ENCODE data around the gene SMAP2. TPM values are rescaled to one million over a fixed set of nuclear protein-coding genes. Genes with fewer than 3 reads are reported as not detected.

SMAP2 gene
- total RNA-seq, 2 experiments from 2014 or later = 172 to 173 TPM

DNA sequence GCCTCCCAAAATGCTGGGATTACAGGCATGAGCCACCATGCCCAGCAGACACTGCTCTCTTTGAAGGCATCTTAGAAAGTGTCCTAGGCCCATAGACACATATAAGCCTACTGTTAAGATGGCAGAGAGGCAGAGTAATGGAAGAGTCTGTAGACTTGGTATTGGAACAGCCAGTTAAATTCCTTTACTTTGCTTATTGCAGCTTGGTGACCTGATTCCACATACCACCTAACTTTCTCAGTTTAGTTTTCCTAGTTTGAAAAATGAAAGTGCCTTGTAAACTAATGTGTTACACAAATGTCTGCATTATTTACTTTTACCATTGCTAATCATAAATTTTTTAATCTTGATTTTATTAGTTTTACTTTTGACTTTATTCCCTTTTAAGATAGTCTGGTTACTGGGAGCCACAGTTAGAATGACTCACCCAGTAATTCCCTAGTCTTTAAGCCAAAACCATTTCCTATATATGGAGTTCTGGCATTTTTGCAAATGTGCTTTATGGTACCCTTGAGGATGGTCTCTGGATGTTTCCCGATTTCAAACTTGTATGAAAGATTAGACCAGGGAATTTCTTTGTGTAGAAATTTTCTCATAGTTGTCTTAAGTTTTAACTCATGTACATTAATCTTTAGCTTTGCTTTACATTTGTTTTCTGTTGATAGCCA lies 6.4 kb downstream of the SMAP2 start:
- peaks cover 88% of the 10 kb centered on the region for H3K4me1 Mint-ChIP-seq
- peak overlapping the region; percentile 34 for H3K4me3 Mint-ChIP-seq
- peak overlapping the region; percentile 99 for H3K27ac Mint-ChIP-seq
- ChIA-PET POLR2A (interaction anchor here (1.2 to 28.4 kb wide), 4 partner anchors 2 to 39 kb away, joined by 5 to 997 read pairs (median 546); partner anchors contain the start of gene SMAP2), CTCF (interaction anchor here (0.9 kb wide), 1 partner anchor 25 kb away, joined by 3 read pairs; no protein-coding TSS in a partner anchor)
- no peak for DNase-seq
- no peaks in the 10 kb centered on the region for H3K9me3 Mint-ChIP-seq
- H3K27me3 Mint-ChIP-seq = no peaks in the 10 kb centered on the region
- H3K36me3 Mint-ChIP-seq (ENCODE audit: low read depth) = peaks cover 61% of the 10 kb centered on the region

DNA sequence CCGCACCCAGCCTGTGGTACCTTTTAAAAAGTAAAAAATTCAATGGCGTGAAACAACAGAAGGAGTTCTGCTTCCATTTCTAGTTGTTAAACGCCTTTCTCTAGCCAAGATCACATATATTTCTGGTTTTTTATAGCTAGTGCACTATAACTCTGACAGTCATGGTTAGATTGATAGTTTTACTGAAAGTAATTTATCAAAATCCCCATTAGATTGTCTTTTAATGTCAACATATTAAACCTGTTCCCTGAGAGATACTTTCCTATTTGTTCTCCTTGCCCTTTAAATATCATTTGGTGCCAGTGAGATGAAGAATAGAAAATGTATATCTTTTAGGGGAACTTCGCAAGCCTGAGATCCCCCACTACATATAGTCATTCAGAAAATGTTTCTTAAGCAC lies 7.3 kb downstream of the SMAP2 start:
- H3K4me3 Mint-ChIP-seq = peak overlapping the region; percentile 70
- H3K36me3 Mint-ChIP-seq (ENCODE audit: low read depth) = peaks cover 61% of the 10 kb centered on the region
- H3K4me1 Mint-ChIP-seq = peaks cover 93% of the 10 kb centered on the region
- H3K27ac Mint-ChIP-seq = peak overlapping the region; percentile 99
- ChIA-PET POLR2A (interaction anchor here (7.7 to 28.4 kb wide), 3 partner anchors 1 to 39 kb away, joined by 96 to 997 read pairs (median 997); partner anchors contain the start of gene SMAP2), CTCF (interaction anchor here (0.9 to 1.5 kb wide), 5 partner anchors 24 to 228 kb away, joined by 3 to 10 read pairs (median 3); no protein-coding TSS in a partner anchor)
- no peak for DNase-seq
- no peaks in the 10 kb centered on the region for H3K9me3 Mint-ChIP-seq
- H3K27me3 Mint-ChIP-seq = no peaks in the 10 kb centered on the region

DNA sequence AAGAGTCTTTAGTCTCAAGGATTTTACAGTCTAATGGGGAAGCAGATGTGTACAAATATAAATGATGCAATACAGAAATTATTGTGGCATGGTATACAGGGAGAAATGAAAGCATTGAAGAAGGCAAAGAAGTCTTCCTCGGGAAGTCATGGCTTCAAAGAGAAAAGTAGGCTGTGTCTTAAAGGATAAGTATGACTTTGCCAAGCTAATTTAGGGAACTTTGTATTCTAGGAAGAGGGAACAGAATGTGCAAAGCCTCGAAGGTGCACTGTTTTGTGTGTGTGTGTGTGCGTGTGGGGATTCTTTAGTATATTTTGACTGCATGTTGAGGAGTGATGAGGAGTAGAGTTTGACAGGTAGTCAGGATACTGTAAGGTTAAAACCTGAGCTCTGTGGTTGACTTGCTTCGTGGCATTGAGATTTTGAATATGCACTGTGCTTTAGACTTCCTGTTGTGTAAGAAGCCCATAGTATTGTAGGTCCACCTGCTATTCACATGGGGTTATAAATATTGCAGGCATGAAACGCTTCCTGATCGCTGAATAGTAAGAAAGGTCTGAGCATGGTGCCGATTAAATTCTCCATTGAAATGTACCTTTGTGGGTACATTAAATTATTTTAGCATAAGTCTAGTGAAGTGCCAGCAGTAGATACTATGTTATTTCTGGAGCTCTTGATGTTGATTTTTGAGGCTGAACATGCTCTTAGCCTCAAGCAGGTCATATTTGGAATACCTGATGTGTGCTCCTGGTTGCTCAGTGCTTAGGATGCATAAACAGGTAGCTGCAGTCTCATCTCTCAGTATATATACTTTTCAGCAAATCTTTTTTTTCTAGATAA lies 8.0 kb downstream of the SMAP2 start:
- Mint-ChIP-seq H3K27me3 (no peaks in the 10 kb centered on the region), H3K4me1 (peaks cover 93% of the 10 kb centered on the region), H3K36me3 (ENCODE audit: low read depth) (peaks cover 61% of the 10 kb centered on the region), H3K4me3 (peak overlapping the region; percentile 70), H3K9me3 (no peaks in the 10 kb centered on the region), H3K27ac (peak overlapping the region; percentile 99)
- peak; percentile 46 for DNase-seq
- ChIA-PET POLR2A (interaction anchor here (0.9 to 28.4 kb wide), 5 partner anchors 0 to 341 kb away, joined by 3 to 997 read pairs (median 96); partner anchors contain the start of genes CAP1 and SMAP2), CTCF (interaction anchor here (1.1 to 5.7 kb wide), 6 partner anchors 8 to 229 kb away, joined by 3 to 48 read pairs (median 7); partner anchors contain the start of gene SMAP2)

DNA sequence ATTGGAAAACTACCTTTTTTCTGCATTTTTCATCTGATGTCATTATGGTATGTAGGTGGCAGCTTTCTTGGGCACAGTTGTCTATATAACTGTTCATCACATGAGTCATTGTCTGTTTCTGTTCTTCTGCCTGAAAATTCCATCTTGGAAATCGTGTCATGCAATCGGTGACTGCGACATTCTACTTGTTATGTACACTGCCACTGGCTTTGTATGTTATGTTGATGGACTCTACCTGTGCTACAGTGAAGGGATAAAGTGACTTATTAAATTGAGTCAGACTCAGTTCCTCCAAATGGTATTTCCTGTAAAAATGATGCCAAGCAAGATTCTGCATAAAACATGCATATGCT lies 8.6 kb downstream of the SMAP2 start:
- H3K27ac Mint-ChIP-seq = peak overlapping the region; percentile 99
- peaks cover 92% of the 10 kb centered on the region for H3K4me1 Mint-ChIP-seq
- no peaks in the 10 kb centered on the region for H3K9me3 Mint-ChIP-seq
- CTCF ChIA-PET = interaction anchor here (1.3 to 5.7 kb wide), 5 partner anchors 9 to 230 kb away, joined by 3 to 48 read pairs (median 9); partner anchors contain the start of gene SMAP2
- H3K36me3 Mint-ChIP-seq (ENCODE audit: low read depth) = peaks cover 57% of the 10 kb centered on the region
- POLR2A ChIA-PET = interaction anchor here (0.9 to 28.4 kb wide), 5 partner anchors 0 to 342 kb away, joined by 3 to 997 read pairs (median 96); partner anchors contain the start of genes CAP1 and SMAP2
- DNase-seq = no peak
- no peaks in the 10 kb centered on the region for H3K27me3 Mint-ChIP-seq
- H3K4me3 Mint-ChIP-seq = peak overlapping the region; percentile 70

DNA sequence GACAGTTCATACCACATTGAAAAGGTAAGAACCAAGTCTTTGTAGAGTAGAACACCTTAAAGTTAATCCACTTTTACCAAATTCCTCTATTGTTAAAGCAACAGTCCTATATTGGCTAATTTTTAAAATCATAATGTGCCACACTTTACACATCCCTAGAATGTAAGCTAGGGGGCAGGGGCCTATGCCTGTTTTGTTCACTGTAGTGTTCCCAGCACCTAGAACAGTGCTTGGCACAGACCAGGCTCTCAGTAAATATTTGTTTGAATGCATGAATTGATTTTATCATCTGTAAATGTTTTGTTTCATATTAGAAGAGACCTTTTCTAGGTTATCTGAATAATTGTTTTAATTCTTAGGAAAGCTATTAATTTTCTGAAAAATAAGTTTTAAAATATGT lies 9.1 kb downstream of the SMAP2 start:
- no peak for DNase-seq
- no peaks in the 10 kb centered on the region for H3K27me3 Mint-ChIP-seq
- H3K9me3 Mint-ChIP-seq = no peaks in the 10 kb centered on the region
- peak overlapping the region; percentile 99 for H3K27ac Mint-ChIP-seq
- ChIA-PET CTCF (interaction anchor here (2.0 to 5.7 kb wide), 3 partner anchors 9 to 21 kb away, joined by 9 to 48 read pairs (median 37); partner anchors contain the start of gene SMAP2), POLR2A (interaction anchor here (2.0 to 28.4 kb wide), 4 partner anchors 1 to 342 kb away, joined by 7 to 997 read pairs (median 546); partner anchors contain the start of genes CAP1 and SMAP2)
- peaks cover 52% of the 10 kb centered on the region for H3K36me3 Mint-ChIP-seq (ENCODE audit: low read depth)
- peaks cover 90% of the 10 kb centered on the region for H3K4me1 Mint-ChIP-seq
- H3K4me3 Mint-ChIP-seq = peak overlapping the region; percentile 70

DNA sequence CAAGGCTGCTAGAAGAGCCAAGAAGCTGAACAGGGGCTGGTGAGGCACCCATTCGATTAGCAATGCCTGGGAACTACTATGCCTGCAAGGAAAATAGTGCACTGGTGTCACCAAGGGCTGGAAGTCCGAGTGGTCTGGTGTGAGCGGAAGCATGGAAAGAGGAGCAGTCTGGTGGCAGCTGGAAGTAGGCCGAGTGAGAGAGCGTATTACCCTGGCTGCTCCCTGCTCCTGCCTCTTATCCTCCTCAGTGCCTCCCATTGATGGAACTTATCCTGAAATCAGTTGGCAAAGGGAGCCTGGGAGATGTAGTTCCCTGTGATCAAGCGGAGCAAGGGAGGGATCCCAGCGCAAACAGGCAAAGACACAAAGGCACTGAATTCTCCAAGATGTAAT lies 9.6 kb downstream of the SMAP2 start:
- no peaks in the 10 kb centered on the region for H3K27me3 Mint-ChIP-seq

DNA sequence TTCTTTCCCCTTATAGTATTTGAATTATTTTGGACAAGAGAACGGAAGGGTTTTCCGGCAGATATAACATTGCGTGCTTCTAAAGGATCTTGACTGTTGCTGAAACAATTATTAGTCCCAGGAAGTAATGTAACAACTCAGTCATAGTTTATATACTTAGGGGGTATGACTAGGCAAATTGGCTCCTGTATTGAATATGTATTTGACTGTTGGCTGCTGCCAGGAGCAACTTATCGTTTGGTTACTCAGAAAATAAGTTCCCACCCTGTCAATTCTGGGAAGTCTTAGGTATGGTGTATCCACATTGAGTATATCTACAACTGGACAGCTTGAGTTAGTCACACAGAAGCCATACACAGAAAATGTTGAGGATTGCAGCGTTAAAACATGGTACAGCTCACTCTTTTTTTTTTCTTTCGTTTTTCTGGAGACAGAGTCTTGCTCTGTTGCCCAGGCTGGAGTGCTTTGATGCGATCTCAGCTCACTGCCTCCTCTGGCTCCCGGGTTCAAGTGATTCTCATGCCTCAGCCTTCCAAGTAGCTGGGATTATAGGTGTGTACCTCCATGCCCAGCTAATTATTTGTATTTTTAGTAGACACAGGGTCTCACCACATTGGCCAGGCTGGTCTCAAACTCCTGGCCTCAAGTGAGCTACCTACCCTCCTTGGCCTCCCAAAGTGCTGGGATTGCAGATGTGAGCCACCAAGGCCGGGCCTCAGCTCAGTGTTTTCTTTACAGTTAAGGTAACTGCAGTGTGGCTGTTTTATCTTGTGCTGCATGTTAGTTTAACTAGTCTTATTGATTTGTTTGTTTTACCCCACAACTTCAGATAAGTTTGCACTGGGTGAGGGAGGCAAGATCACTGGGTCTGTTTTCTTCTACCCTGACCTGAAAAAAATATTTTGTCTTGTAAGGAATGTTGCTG lies 10.2 kb downstream of the SMAP2 start:
- H3K4me3 Mint-ChIP-seq = peak overlapping the region; percentile 70

More for the DNA sequence above, 9.6 kb downstream of the SMAP2 start:
- no peaks in the 10 kb centered on the region for H3K9me3 Mint-ChIP-seq
- peaks cover 88% of the 10 kb centered on the region for H3K4me1 Mint-ChIP-seq
- no peak for DNase-seq
- ChIA-PET CTCF (interaction anchor here (2.0 to 5.7 kb wide), 3 partner anchors 10 to 21 kb away, joined by 9 to 48 read pairs (median 37); partner anchors contain the start of gene SMAP2), POLR2A (interaction anchor here (2.0 to 28.4 kb wide), 5 partner anchors 1 to 343 kb away, joined by 7 to 997 read pairs (median 96); partner anchors contain the start of genes CAP1, RLF and SMAP2)
- peaks cover 51% of the 10 kb centered on the region for H3K36me3 Mint-ChIP-seq (ENCODE audit: low read depth)
- peak overlapping the region; percentile 70 for H3K4me3 Mint-ChIP-seq
- H3K27ac Mint-ChIP-seq = peak overlapping the region; percentile 99

DNA sequence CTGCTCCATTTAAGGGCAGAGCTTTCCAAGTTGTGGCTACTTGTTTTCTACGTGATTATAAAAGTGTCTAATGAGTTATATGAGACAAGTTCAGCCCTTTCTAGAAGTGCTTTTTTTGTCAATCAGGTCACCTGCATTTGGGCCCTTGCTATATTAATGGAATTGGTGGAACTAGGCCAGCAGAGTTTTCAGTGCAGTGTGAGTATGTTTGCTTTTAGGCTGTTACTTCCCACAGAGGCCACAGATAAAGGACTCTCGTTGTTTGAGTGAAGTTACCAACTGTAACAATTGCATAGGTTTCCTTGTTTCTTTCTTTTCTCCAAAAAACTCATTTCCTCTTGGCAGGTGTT lies 10.9 kb downstream of the SMAP2 start:
- POLR2A ChIA-PET = interaction anchor here (1.2 to 28.4 kb wide), 7 partner anchors 3 to 343 kb away, joined by 3 to 997 read pairs (median 38); partner anchors contain the start of genes CAP1, RLF and SMAP2
- H3K4me1 Mint-ChIP-seq = peaks cover 90% of the 10 kb centered on the region
- peaks cover 52% of the 10 kb centered on the region for H3K36me3 Mint-ChIP-seq (ENCODE audit: low read depth)
- peak overlapping the region; percentile 99 for H3K27ac Mint-ChIP-seq
- peak overlapping the region; percentile 70 for H3K4me3 Mint-ChIP-seq
- no peaks in the 10 kb centered on the region for H3K27me3 Mint-ChIP-seq
- CTCF ChIA-PET = interaction anchor here (0.8 to 5.7 kb wide), 5 partner anchors 11 to 69 kb away, joined by 3 to 48 read pairs (median 12); partner anchors contain the start of gene SMAP2
- DNase-seq = no peak
- H3K9me3 Mint-ChIP-seq = no peaks in the 10 kb centered on the region

More for the DNA sequence above, 10.2 kb downstream of the SMAP2 start:
- CTCF ChIA-PET = interaction anchor here (0.8 to 5.7 kb wide), 6 partner anchors 9 to 69 kb away, joined by 3 to 48 read pairs (median 9); partner anchors contain the start of gene SMAP2
- H3K4me1 Mint-ChIP-seq = peaks cover 88% of the 10 kb centered on the region
- H3K36me3 Mint-ChIP-seq (ENCODE audit: low read depth) = peaks cover 51% of the 10 kb centered on the region
- POLR2A ChIA-PET = interaction anchor here (1.2 to 28.4 kb wide), 6 partner anchors 2 to 343 kb away, joined by 5 to 997 read pairs (median 67); partner anchors contain the start of genes CAP1, RLF and SMAP2
- peak overlapping the region; percentile 99 for H3K27ac Mint-ChIP-seq
- no peak for DNase-seq
- no peaks in the 10 kb centered on the region for H3K9me3 Mint-ChIP-seq
- H3K27me3 Mint-ChIP-seq = no peaks in the 10 kb centered on the region

DNA sequence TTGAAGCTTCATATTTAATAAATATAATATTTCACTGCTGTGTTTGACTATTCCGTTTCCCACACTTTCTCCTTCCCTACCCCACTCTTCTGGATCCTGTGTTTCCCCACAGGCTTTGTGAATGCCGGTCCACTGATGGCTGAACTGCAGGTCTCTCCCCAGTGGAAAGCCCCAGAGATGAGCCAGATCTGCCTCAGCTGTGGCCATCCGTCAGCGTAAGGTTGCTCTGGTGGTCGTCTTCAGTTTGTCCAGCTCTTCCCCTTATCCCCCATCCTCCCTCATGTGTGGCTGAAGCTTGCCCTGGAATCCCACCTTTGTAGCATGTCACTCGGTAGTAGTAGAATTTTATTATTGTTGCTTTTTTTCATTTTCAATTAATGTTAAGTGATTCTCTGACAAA lies 11.4 kb downstream of the SMAP2 start:
- H3K27ac Mint-ChIP-seq = peak overlapping the region; percentile 99
- peak overlapping the region; percentile 70 for H3K4me3 Mint-ChIP-seq
- peaks cover 53% of the 10 kb centered on the region for H3K36me3 Mint-ChIP-seq (ENCODE audit: low read depth)
- no peak for DNase-seq
- POLR2A ChIA-PET = interaction anchor here (1.2 to 28.4 kb wide), 8 partner anchors 3 to 344 kb away, joined by 3 to 997 read pairs (median 26); partner anchors contain the start of genes CAP1, RLF, SMAP2 and ZFP69B
- CTCF ChIA-PET = interaction anchor here (0.8 to 5.7 kb wide), 6 partner anchors 11 to 70 kb away, joined by 3 to 48 read pairs (median 8); partner anchors contain the start of gene SMAP2
- no peaks in the 10 kb centered on the region for H3K9me3 Mint-ChIP-seq
- no peaks in the 10 kb centered on the region for H3K27me3 Mint-ChIP-seq
- peaks cover 90% of the 10 kb centered on the region for H3K4me1 Mint-ChIP-seq

DNA sequence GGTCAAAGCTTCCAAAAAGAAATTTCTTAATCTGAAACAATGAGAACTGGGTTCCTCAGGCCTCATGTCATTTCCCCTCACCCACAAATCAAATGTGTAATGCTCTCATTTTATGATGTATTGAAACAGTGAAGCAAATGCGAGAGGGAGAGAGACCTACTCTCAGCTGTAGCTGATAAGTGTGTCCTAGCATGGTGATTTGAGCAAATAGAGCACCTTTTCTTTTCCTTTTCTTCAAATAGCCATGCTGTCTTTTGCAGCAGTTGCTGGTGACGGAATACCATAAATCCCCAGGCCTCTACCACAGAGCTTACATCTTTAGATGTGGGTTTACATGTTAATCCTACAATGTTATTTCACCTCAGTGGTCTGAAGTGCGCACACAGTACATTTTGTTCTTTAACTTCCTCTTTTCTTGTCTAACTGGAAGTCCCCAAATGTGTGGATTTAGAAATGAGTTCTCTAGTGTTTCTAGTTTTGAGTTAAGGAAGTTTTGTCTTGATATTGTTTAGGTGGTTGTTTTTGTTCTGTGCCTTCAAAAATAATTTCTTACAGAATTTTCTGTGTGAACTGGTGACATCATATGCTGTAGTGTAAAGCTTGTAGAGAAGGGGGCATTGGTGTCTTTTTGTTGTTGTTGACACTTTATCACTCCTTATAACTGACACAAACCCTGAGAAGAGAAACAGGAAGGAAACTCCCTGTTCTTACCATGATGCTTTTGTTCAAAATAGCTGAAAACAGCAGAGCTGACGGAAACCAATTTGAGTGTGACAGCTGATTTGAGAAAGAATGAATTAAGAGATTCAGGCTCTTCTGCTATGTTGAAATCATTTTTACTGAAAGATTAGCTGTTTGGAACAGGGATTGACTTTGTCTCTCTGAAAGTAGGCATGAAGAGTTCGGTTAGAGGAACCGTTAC lies 12.2 kb downstream of the SMAP2 start:
- Mint-ChIP-seq H3K4me3 (peak overlapping the region; percentile 70), H3K9me3 (no peaks in the 10 kb centered on the region), H3K27me3 (no peaks in the 10 kb centered on the region), H3K36me3 (ENCODE audit: low read depth) (peaks cover 60% of the 10 kb centered on the region), H3K27ac (peak overlapping the region; percentile 99), H3K4me1 (peaks cover 91% of the 10 kb centered on the region)
- peak; percentile 59 for DNase-seq
- POLR2A ChIA-PET = interaction anchor here (0.7 to 28.4 kb wide), 14 partner anchors 4 to 345 kb away, joined by 3 to 997 read pairs (median 5); partner anchors contain the start of genes CAP1, EXO5, RLF and SMAP2
- CTCF ChIA-PET = interaction anchor here (0.8 to 5.7 kb wide), 10 partner anchors 10 to 587 kb away, joined by 3 to 48 read pairs (median 6); partner anchors contain the start of gene SMAP2
